Measurements from ENCODE around the gene CLEC19A.

CLEC19A gene

GRCh38 chr16:19356024-19356952, 70.8 kb downstream of the CLEC19A start:
- H3K9ac ChIP-seq (ENCODE audit: low read length): no peak overlapping the region
- no peaks in the 10 kb centered on the region for H3K79me2 ChIP-seq (ENCODE audit: insufficient read depth, low read length)
- H3K4me2 ChIP-seq (ENCODE audit: low read depth, low read length, poor library complexity, severe bottlenecking): no peak overlapping the region
- no peaks in the 10 kb centered on the region for H3K9me2 ChIP-seq (replicated peaks; ENCODE audit: insufficient read depth, low read length)
- H3K27ac ChIP-seq (ENCODE audit: low read depth, low read length): no peak overlapping the region
- H3K4me3 ChIP-seq (ENCODE audit: insufficient read depth, low read length, poor library complexity, severe bottlenecking): no peak overlapping the region
- H4K20me1 ChIP-seq (ENCODE audit: low read depth, low read length): no peaks in the 10 kb centered on the region
- no peaks in the 10 kb centered on the region for H3K36me3 ChIP-seq (ENCODE audit: low read length)
- TF ChIP-seq EZH2phosphoT487 (conservative IDR thresholded peaks at IDR 0.05; ENCODE audit: low read length): no peak
- no peak for TF ChIP-seq CTCF (IDR thresholded peaks at IDR 0.05; ENCODE audit: insufficient read depth, low read length, poor library complexity, severe bottlenecking)
- H3K27me3 ChIP-seq (ENCODE audit: low read length): no peaks in the 10 kb centered on the region
- H3F3A ChIP-seq (ENCODE audit: insufficient read depth): no peaks in the 10 kb centered on the region
- no peak overlapping the region for H2AFZ ChIP-seq (ENCODE audit: low read depth, low read length, severe bottlenecking)
- no peaks in the 10 kb centered on the region for H3K9me3 ChIP-seq (ENCODE audit: insufficient read depth, low read length)

GRCh38 chr16:19359556-19359955, 74.0 kb downstream of the CLEC19A start:
- H3K27ac ChIP-seq (ENCODE audit: low read depth, low read length): no peak overlapping the region
- H3F3A ChIP-seq (ENCODE audit: insufficient read depth): no peaks in the 10 kb centered on the region
- H3K36me3 ChIP-seq (ENCODE audit: low read length): no peaks in the 10 kb centered on the region
- TF ChIP-seq EZH2phosphoT487 (conservative IDR thresholded peaks at IDR 0.05; ENCODE audit: low read length) (no peak), CTCF (IDR thresholded peaks at IDR 0.05; ENCODE audit: insufficient read depth, low read length, poor library complexity, severe bottlenecking) (no peak)
- no peak overlapping the region for H2AFZ ChIP-seq (ENCODE audit: low read depth, low read length, severe bottlenecking)
- no peaks in the 10 kb centered on the region for H4K20me1 ChIP-seq (ENCODE audit: low read depth, low read length)
- no peaks in the 10 kb centered on the region for H3K79me2 ChIP-seq (ENCODE audit: insufficient read depth, low read length)
- H3K9me3 ChIP-seq (ENCODE audit: insufficient read depth, low read length): no peaks in the 10 kb centered on the region
- H3K9ac ChIP-seq (ENCODE audit: low read length): no peak overlapping the region
- H3K4me3 ChIP-seq (ENCODE audit: insufficient read depth, low read length, poor library complexity, severe bottlenecking): no peak overlapping the region
- no peak overlapping the region for H3K4me2 ChIP-seq (ENCODE audit: low read depth, low read length, poor library complexity, severe bottlenecking)
- no peaks in the 10 kb centered on the region for H3K9me2 ChIP-seq (replicated peaks; ENCODE audit: insufficient read depth, low read length)
- H3K27me3 ChIP-seq (ENCODE audit: low read length): no peaks in the 10 kb centered on the region
